DMS79 (cell line): ENCODE data around the gene NFASC.
A peak's percentile ranks its signal among the peaks of the same experiment; 100 is the strongest.

Experiments used
- DNase-seq: peaks from one replicate; lab custom pipeline; 2025; lab: John Stamatoyannopoulos, UW

NFASC gene

DNA sequence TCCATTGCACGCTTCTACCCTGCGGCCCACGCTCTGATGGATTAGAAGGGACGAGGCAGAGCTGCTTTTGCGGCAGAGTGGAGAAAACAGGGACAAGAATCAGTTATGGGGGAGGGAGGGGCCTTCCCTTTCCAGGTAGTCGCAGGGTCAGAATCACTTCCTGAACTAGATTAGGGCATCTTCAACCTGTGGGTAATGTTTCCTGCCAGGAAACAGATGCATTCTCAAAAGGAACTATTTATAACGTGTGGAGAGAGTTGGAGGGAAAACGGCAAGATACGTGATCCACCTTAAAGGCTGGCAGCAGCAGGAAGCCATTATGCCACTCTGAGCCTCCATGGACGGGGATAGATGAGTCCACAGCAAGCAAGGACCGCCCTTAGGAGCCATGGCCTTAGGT is 112.5 kb downstream of the NFASC start:
- DNase-seq, result no peak

DNA sequence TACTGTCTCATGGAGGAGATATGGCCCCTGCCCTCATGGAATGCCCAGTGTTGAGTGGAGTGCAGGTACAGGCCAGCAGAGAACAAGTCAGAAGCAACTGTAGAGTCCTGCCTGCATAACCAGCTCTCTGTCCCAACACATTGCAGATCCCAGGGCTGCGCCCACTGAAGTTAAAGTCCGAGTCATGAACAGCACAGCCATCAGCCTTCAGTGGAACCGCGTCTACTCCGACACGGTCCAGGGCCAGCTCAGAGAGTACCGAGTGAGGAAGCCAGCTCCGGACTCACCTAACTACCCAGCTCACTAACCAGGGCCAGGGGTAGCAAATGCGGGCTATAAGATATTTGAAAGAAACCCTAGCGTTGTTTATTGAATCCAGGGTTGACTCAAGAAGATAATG is 113.2 kb downstream of the NFASC start:
- DNase-seq, result no peak

DNA sequence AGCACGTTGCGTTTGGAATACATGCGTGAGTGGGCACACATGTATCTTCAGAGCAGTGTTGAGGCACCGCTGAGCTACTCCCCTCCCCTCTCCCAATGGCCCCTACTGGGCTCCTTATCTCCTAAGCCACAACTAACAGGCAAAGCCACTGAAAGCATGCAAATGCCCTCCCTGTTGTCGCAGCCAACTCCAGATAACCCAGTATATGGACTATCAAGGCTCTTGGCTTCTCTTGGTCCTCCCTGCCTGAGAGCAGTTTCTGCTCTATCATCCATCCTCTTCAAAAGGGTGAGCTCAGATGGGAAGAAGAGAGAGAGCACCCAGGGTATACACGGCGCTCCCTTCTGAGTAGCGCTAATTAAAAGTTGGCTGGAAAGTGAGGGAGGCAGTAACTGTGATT is 113.8 kb downstream of the NFASC start:
- no peak for DNase-seq

DNA sequence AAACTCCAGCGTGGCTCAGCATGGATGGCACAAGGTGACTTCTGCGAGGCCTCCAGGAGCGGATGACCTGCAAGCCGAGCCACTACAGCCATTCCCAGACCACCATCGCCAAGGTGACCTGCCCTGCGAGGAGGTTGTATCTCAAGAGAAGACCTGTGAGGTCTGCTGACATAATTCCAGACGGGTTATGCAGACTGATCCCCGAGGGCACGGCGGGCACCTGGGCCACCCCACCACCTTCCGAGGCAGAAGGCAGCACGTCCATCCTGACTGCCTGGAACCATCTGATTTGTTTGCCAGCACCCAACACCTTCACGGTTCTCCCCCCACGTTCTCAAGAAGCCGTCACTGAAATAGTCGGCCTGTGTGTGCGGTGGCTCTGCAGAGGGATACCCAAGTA is 115.5 kb downstream of the NFASC start:
- DNase-seq, result no peak

DNA sequence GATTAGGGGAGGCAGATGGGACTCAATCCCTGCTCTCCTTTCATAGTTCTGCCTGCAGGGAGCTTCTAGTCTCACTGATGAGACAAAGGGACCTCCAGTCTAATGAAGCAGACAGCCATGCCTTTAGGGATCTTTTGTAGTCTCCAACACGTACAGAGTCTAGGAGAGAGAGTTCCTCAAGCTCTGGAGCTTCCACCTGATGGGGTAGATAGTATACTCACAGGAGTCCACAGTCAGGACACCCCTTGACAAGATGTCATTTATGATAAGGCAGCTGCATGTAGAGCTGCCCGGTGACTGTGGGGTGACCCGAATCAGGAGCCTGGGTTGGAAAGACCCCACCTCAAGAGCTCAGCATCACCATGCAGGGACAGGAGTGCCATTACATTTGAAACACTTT is 117.0 kb downstream of the NFASC start:
- DNase-seq, result no peak

DNA sequence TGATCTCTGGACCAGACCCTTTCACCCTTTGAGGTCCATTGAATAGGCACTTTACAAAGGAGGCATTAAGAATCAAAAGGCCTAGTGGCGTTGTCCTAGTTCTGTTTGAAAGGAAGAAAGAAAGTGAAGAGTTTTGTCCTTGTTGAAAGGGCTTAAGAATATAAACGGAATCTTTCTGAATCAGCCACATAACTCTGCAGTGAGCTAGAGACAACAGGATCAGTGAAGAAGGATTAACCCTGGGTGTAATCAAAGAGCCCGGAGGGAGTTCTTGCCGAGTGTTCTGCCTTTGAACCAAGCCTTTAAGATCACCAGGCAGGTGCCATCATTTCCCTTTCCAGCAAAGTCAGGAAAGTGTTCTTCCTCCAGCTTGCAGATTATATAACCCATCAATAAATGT is 117.5 kb downstream of the NFASC start:
- no peak for DNase-seq

DNA sequence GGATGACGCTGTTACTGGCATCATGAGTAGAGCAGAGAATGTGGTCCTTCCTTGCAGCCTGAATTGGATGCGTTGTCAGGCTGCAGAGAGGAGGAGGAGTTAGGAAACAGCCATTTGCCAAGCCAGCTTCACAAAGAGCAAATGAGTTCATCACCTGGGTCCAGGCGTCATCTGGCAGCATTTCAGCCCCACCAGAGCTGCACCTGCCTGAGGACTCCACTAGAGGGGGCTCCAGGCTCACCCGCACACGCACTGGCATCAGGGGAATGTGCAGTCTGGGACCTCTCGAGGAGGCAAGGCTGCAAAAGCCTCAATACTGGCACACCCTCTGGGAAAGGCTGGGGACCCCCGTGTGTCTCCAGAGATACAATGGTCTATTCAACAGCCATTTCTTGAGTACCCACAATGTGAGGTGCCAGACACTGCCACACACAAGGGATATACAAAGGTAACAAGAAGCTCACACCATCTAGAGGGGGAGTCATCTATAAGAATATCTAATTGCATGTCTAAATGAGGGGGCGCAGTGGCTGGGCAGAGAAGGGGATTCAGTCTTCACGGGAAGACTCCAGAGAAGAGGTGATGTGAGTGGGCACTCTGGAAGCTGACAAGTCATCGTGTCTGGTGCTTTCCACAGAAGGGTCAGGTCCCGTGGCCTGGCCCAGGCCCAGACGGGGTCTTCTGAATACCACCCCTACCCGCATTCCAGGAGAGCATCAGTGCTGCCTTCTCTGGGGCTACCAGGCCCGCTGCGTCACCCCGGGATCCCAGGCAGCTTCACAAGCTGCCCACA is 118.8 kb downstream of the NFASC start:
- peak; percentile 18 for DNase-seq

DNA sequence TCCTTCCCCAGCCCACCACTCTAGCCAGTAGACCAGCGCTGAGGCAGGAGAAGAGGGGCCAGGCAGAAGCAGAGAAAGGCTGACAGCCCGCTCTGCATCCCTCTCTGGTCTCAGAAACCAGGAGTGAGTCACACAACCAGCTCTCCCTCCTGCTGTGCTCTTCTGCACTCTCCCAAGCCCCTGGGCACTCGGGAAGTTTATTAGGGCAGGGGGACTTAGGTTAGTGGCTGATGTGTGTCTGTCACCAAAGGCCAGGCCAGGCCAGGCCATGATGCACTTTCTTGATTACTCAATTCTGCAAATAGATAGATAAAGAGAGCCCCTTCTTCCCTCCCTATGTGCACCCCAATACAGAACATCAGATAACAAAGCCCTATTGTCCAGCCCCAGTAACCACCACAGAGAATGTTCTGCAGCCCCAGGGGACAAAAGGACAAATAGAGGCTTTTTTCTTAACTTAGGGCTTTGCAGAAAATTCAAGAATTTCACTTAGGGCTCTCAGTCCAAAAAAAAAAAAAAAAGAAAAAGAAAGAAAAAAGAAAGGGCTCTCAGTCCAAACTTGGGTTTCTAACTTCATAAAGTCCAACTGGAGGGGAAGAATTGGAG is 119.5 kb downstream of the NFASC start:
- no peak for DNase-seq

DNA sequence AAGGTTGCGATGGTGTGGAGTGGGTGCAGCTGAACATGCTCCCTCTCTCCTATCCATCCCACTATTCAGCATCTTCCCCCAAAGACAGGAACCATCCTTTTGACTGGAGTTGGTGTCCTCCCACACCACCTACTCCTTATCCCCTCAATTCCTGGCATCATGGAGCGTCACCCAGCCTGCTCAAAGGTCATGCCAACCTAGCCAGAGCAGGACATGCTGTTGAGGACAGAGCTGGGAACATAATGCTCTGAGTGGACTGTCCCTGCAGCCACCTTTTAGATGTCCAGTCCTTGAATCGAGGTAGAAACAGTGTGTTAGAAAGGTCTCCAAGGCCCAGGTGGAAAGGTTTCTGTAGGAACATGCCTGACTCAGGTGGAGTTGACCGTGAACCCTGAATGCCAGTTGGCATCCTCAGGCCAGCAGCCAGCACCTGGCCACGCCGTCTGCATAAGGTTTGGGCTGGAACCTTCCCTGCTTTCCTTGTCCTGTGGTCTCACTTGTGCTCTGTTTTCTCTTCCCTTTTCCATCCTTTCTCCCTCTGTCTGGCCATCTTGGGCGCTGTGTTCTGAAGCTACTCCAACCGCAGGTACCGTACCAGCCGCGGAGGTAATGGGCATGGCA is 120.2 kb downstream of the NFASC start:
- no peak for DNase-seq

DNA sequence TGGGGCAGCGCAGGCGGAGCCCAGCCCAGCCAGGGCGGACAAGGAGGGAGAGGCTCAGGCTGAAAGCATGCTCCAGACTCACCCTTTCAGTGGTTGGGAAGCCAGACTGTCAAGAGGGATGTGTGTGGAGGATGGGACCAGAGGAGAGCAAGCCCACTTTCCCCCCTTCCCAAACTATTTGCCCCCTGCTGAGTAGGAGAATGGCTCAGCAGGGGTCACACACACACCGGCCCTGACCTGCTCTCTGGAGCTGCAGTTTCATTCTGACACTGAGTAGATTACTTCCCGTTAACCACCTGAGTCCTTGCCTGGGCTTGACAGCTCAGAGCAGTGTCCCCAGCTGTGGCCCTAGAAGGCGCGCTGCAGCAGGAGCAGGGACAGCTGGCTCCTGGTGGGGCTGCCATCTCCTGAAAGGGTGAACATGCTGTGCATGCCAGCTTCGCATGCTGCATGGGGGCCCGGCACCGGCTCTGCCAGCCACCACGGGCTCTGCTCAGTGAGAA is 120.7 kb downstream of the NFASC start:
- no peak for DNase-seq

DNA sequence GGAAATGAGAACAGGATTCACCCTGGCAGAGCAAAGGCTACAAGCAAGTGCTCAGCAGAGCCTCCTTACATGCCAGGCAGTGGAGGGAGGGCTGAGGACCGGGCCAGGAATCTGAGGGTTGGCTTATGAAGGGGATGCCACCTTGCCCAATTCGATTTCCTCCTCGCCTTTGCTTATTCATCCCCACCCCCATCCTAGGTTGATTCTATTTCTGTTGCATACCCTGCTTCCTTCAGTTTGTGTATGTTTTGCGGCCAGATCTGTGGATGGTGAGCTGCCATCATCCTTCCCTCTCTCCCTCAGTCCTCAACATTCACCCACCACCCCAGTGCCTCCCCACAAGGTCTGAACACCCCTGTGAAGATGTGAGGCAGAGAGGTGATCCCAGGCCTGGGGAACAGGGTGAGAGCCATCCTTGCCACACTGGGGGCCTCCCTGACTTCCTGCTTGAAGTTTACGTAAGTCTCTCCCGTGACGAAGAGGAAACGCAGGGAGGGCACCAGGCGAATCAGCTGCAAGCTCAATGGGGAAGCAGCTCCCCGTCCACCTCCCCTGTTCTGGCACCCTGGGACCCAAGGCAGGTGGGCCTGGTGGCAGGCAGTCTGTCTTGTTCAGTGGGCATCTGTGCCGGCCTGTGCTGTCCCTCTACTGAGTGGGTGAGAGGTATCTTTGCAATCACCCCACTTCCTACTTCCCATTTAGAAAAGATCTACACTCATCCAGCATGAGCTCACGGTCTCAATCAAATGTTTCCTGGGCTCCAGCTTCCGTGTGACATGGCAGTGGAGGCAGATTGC is 121.7 kb downstream of the NFASC start:
- DNase-seq, result no peak

DNA sequence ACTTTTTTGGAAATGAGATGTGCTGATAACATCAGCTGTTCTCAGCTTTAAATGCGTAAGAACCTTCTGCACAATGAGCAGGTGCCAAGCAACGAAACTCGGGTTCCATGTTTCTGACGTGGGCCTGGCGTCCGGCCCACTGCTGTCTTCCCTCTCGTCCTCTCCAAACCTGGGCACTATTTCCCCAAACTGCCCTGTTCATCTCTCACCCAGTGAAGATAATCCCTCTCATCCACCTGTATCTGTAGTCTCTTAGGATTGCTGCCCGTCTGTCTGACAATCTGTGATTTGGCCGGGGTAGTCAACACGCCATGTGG is 122.3 kb downstream of the NFASC start:
- no peak for DNase-seq

DNA sequence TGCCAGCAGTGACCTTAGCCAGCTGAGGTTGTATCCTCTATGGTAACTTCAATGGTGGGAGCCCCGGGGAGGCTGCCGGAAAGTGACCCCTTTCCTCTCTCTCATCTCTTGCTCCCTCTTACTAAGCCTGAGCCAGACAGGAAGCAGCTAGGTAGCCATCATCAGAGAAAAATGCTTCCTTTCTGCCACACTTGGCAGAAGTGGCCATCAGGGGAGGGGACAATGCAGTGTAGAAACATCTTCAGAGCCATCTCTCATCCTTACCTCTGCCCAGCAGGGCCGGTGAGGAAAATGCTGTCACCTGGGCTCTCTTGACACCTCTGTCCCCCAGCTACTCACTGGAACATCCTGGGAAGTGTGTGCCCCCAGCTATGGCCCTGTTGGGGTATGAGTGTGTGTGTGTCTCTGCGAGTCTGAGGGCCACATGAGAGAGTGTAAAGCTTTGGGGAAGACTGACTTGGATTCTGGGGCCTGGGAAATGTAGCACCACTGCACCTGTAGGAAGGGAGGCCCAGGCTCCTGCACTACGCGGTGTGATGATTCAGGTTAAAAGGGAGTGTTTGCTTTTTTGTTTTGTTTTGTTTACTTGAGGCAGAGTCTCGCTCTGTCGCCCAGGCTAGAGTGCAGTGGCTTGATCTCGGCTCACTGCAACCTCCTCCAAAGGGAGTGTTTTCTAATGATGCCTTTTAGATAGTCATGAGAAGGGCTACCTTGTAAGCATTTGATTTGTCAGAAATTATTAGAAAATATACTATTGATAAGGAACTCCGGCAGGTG is 123.6 kb downstream of the NFASC start:
- no peak for DNase-seq

DNA sequence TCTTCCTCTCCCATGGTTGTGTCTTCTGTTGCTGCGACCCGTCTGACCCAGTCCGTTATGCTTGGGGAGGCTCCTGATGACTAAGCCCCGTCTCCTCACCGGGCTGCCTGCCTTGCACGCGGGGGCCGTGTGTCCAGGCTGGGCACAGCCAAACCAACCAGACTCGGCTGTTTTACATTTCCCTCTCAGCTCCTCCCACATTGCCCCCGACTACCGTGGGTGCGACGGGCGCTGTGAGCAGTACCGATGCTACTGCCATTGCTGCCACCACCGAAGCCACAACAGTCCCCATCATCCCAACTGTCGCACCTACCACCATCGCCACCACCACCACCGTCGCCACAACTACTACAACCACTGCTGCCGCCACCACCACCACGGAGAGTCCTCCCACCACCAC is 126.3 kb downstream of the NFASC start:
- no peak for DNase-seq

DNA sequence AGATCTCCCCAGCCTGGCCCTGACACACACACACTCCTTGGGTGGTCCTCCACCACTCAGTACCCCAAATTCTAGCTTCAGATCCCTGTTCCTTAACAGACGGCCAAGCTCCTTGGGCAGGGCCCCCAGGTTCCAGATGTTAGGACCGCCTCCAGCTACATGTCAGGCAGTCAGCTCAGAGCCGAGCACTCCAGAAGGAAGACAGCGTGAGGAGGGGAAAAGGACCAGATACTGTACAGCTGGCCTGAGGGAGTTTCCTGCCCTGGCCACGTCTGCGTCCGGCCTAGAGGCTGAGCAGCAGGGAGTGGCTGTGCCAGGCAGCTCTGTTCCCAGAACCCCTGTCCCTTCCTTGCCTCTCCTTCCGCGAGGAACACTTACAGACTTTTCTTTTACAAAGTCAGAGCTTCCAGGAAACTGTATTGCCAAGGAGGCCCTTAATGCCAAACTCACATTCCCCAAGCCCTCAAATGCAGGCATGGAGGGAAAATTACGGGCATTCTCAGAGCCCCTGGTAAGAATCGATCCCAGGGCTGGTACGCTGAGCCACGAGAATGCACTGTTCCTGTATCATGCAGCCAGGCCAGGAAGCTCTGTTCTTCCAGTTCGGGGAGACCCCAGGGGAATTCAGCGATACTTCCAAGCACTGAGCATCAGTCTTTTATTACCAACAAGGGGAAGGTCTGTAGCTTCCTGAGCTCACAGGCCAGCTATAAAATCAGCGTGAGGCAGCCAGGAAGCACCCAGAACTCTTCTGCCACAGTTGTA is 127.1 kb downstream of the NFASC start:
- no peak for DNase-seq

DNA sequence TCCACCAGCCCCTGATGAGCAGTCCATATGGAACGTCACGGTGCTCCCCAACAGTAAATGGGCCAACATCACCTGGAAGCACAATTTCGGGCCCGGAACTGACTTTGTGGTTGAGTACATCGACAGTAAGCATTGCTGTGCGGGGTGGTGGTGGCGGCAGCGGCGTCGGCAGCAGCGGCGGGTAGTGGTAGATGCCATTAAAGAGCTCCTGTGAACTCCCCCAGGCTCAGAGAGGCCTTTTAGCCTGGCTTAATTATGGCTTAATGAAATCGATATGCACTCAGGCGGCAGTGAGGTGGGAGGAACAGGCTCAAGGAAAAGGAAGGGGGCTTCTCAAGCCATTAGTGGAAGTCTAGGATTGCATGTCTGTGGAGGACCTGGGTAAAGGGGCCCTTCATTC is 130.5 kb downstream of the NFASC start:
- DNase-seq, result no peak

DNA sequence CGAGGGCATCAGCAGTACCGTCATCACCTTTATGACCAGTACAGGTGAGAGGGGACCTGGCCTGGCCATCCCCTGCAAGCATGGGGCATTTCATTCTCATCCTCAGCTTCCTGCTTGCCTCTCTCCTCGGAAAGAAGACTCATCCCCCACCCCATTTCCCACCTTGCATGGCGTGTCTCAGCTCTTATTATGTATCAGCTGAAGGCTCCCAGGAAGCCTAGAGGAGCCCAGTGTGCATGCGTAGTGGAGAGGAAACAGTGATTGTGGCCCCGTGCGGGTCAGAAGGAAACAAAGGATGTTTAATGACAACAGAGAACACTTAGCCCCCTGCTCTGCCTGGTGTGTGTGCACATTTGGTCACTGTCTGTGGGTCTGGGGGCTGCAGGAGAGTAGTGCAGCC is 132.0 kb downstream of the NFASC start:
- DNase-seq, result no peak

DNA sequence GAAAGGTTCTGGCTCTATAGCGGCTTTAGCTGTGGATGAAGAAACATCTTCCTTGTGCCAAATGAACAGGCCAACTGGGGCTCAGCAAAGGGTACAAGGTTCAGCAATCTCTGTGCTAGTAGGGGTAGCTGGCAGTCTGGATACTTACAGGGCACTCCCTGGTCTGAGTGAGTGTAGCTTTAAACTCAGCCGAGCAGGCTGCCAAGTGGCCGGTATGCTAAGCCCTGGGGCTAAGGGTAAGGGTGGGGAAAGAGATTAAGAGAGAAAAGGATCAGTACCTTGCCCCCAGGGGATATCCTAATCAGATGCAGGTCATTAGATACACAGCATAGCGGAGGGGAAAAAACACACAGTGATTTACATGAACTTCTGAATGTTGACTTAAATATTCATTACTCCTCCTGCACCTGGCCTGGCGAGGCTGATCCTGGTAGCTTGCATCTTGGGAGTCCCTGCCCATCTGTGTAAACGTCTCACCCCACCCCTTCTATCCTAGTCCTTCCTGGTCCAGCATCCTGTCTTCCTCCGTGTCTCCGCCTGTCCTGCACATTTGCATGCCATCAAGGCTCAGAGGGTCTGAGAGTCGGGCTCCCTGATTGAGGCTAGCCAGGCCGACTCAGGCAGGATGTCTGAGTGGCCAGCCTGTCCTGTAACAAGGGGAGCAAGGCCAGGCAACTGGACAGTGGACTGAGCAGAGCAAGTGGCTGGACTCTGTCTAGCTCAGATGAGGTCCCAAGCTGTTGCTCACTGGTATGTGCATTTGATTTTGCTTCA is 132.9 kb downstream of the NFASC start:
- no peak for DNase-seq

DNA sequence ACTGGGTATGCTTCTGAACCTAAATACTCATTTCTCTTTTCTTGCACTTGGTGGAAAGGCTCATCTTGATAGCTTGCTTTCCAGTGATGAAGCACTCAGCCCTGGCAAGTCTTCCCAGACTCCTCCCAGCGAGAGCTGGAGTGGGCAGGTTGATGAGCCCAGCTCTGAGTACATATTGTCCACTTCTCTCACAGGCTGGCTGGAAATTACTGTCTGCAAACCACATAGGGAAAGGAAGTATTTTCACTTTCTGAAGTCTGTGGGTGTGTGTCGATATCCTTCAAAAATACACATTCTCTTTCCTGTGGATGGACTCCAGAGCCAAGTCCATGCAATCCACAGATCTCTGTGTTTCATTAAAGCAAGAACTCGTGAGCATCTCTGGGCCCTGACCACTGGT is 133.7 kb downstream of the NFASC start:
- DNase-seq, result no peak

DNA sequence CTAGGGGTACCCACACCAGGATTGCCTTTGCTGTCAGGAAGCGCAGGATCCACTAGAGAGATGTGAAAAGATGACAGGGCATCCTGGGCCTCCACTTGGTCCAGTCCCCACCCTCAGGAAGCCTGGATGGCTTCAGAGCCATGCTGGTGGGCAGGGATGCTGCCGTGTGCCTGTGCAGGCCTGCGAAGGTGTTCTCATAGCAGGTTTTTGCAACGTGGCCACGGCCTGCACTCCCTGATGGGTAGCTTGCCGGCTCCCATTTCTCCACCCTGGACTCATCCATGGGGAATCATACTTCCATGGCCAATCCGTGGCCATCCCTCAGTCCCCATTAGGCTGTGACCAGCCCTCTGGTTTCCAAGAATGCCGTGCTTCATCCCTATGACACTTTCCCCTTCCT is 138.2 kb downstream of the NFASC start:
- DNase-seq, result no peak
